Dermis blood vessel endothelial cell (primary cell): ENCODE results near the gene ADGRF1. TPM values are rescaled to one million over a fixed set of nuclear protein-coding genes. Genes with fewer than 3 reads are reported as not detected.
"Not testable (repeated sequence)": the region's sequence is repeated elsewhere in the genome, so short reads cannot be mapped to it uniquely, and the experiment has no call there.

ENCODE experiments used
- DNase-seq: peaks from one replicate; pipeline ENCODE4 v3.0.0; 2010
- total RNA-seq: library from RNA; depleted of rRNA; stranded (reverse); fragments of >200 nt; gene quantifications from 2 replicates; pipeline ENCODE4 v1.2.3, GENCODE V29; 2014

Gene ADGRF1
- total RNA-seq, 1 donor from 2014 or later, result under 0.01 TPM

DNA sequence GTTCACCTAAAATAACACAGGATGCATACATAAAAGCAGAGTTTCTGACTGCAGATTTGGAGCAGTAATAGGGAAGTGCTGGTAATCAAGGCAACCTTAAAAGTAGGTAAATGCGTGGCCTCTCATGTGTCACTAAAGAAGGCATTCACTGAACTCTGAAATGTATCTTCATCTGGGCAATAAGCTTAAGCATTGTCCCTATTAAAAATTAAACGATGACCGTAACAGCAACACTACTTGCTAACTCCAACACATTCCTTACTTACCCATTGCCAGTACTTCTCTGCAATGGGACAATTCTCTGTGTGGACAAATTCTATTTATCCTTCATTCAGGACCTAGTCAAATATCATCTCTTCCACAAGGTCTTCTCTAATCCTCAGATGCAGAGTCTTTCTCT lies 19.9 kb downstream of the ADGRF1 start:
- DNase-seq, result no peak

GRCh38 chr6:47019941-47020340 lies 22.2 kb downstream of the ADGRF1 start:
- DNase-seq, result no peak

- no peak for DNase-seq
These were observed 25.2 kb downstream of the ADGRF1 start for GRCh38 chr6:47016909-47017308.

- DNase-seq, result peak; percentile 26
These were observed 25.9 kb downstream of the ADGRF1 start for GRCh38 chr6:47016261-47016660.

- no peak for DNase-seq
These were observed 27.7 kb downstream of the ADGRF1 start for GRCh38 chr6:47014401-47014800.

DNA sequence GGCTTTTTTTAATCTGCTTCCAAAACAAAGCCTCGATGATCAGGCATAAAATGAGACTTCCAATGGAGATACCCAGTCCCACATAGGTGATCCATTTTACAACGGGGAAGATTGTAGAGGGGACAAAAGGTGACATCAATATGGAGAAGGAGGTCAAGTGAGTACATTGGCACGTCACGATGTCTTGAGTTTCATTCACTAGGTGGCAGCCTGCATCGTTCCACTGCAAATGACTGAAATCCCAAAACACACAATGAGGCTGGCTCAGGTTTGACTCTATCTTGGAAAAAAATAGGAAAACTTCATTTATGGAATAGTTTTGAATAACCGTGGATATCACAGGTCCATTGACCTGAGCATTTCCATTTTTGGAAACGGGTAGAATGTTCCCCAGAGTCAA lies 32.5 kb downstream of the ADGRF1 start:
- no peak for DNase-seq

DNA sequence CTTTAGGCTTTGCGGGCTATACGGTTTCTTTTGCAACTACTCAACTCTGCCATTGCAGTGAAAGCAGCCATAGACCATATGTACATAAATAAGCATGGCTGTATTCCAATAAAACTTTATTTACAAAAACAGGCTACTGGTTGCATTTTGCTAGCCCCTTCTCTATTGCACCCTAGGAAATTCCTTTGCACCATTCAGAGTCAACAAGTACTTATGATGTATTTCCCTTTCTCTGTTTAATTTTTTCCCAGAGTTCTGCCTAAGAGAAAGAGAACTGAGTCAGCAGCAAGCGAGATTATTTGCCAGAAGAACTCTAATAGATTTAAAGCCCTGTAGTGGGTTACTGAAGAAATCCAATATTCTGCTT lies 33.8 kb downstream of the ADGRF1 start:
- no peak for DNase-seq

DNA sequence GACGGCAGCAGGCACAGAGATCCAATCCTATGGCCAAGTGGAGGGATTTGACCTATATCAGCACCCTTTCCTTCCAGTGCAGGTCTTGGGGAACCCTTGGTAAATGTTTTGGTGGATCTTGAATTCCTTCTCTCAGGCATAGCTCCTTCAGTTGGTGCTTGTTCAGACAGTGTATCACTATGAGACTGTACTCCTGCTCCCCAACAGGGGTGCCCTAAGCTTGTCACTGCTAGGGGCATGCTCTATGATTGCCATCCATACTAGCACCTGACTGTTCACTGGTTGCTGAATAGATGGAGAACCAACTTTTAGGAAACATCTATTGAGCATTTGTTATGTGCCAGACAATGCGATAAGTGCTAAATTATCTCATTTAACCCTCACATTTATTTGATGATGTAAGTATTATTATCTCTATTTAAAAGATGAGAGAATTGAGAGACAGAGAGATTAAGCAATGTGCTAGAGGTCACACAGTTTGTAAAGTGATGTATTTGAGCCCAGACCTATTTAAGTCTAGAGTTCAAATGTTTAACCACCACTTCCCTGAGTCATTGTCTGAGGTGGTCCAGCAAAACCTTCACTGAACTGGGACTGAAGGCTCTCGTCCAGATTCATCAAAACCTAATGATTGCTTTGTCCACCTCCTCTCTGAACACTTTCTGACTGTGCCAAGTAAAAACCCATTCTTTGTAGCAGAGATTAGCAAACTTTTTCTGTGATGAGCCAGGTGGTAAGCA lies 34.3 kb downstream of the ADGRF1 start:
- DNase-seq, result no peak

GRCh38 chr6:47005486-47005885 lies 36.6 kb downstream of the ADGRF1 start:
- no peak for DNase-seq

- no peak for DNase-seq
These were observed 37.7 kb downstream of the ADGRF1 start for GRCh38 chr6:47004463-47004862.

GRCh38 chr6:47000842-47001241 lies 41.3 kb downstream of the ADGRF1 start:
- DNase-seq, result no peak

- DNase-seq, result no peak
These were observed 43.6 kb downstream of the ADGRF1 start for GRCh38 chr6:46998436-46999017.

GRCh38 chr6:46997646-46998045 lies 44.5 kb downstream of the ADGRF1 start:
- DNase-seq, result no peak

- DNase-seq, result no peak
These were observed 45.1 kb downstream of the ADGRF1 start for GRCh38 chr6:46996860-46997641.

DNA sequence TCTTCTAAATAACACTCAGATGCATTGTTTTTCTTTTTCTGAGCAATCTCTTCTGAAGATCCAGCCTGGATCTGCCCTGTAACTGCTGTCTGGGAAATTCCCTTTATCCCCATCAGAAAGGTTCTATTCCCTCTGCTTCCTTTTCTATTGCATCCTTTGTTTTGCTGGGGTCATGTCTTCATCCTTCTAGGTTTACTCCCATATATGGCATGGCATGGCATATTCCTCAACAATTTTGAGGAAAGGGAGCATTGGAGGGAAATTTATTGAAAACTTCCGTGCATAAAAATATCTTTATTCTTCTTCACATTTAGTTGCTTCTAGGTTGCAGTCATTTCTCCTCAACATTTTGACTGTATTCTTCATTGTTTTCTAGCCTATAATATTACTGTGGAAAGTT lies 47.2 kb downstream of the ADGRF1 start:
- peak; percentile 38 for DNase-seq

DNA sequence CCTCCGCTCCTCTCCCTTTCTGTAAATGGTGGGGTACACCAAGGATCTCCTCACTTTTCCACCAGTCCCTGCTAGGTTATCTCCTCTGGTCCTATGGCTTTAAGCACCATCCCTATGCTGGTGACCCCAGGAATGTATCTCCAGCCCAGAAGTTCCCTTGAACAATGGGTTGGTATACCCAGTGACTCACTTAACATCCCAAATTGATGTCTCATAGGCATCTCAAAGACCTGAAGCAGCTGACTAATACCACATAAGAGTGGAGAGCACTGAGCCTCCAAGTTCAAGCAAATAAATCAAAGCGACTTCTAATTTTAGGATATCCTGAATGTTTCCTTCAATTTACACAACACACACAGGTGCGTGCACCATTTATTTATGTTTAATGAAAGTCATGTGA lies 48.3 kb downstream of the ADGRF1 start:
- peak; percentile 96 for DNase-seq

- not testable (repeated sequence) for DNase-seq
These were observed 49.7 kb downstream of the ADGRF1 start for GRCh38 chr6:46992391-46992790.

- DNase-seq, result peak; percentile 93
These were observed 51.2 kb downstream of the ADGRF1 start for GRCh38 chr6:46990818-46991510.

DNA sequence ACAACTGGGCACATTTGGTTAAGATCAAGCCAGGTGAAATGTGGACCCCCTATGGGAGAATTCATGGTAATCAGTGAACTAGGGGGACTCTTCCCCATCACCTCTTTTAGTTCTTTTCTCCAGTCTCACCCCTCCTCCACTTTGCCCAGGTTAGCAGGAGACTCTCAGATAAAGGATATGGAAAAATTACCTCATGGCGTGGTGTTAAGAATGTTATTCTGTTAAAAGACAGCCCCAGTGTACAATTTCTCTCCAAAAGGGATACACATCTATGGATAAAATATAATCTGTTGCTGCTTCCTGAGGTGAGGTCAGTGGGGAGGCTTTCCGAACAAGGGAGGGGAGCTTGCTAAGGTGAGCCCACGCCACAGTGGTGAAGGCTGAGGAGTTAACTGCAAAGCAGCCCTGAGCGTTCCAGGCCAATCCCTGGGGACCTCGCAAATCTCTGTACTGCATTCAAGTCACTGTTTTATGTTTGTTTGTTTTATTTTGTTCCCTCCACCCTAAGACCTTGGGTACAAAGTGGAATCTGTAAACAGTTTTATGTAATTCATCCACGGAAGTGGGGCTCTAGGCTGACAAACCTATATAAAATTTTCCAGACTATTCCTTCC lies 52.0 kb downstream of the ADGRF1 start:
- peak; percentile 74 for DNase-seq

DNA sequence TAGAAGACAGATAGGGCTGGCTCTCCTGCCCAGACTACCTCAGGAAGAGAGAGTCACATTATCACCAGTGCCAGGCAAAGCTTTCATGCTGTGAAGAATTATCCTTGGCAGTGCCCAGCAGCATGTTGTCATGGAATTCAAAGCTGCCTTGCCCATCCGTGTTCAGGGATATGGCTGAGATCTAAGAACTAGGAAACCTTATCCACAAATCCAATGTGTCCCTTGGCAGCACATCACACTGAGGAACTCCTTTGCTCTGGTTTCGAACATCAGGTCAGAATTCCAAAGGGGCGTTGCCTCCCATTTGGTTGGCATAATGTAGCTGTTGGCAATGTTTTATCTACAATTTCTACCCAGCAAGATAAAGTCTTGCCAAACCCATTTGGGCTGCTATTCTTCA lies 52.7 kb downstream of the ADGRF1 start:
- DNase-seq, result peak; percentile 15

- DNase-seq, result peak; percentile 71
These were observed 56.2 kb downstream of the ADGRF1 start for GRCh38 chr6:46985943-46986342.

DNA sequence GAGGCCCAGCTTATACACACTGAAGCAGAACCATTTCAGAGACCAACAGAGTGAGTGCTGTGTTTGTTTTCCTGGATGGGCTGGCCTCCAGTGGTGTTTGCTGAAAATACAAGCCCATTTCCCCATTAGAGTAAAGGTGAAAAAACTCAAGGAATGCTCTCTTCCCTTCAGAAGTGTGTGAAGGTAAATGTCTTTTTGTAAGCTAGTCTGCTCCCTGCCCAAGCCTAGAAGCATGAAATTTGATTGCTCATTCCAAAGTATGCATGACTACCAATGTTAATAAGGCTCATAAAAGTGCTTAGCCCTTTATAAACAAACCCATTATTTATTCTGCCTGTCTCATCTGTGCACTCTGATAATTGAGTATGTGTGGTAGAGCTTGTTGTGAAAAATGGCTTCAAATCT lies 59.1 kb downstream of the ADGRF1 start:
- DNase-seq, result peak; percentile 29

GRCh38 chr6:46979206-46979605 lies 62.9 kb downstream of the ADGRF1 start:
- DNase-seq, result no peak
